Measurements from ENCODE around the gene KIF21B.
A peak's percentile ranks its signal among the peaks of the same experiment; 100 is the strongest.

KIF21B gene

GRCh38 chr1:200976634-200977033 is 46.9 kb downstream of the KIF21B start:
- no peak overlapping the region for H3K4me3 ChIP-seq (ENCODE audit: low read depth, low read length)
- TF ChIP-seq CTCF (IDR thresholded peaks at IDR 0.05; ENCODE audit: insufficient read depth, low read depth, low read length, missing control alignments), result no peak
- no peak for DNase-seq (ENCODE audit: low read depth)

GRCh38 chr1:200975458-200975857 is 48.1 kb downstream of the KIF21B start:
- no peak for TF ChIP-seq CTCF (IDR thresholded peaks at IDR 0.05; ENCODE audit: insufficient read depth, low read depth, low read length, missing control alignments)

GRCh38 chr1:200974711-200975110 is 48.8 kb downstream of the KIF21B start:
- TF ChIP-seq CTCF (IDR thresholded peaks at IDR 0.05; ENCODE audit: insufficient read depth, low read depth, low read length, missing control alignments), result no peak
- H3K4me3 ChIP-seq (ENCODE audit: low read depth, low read length), result no peak overlapping the region
- no peak for DNase-seq (ENCODE audit: low read depth)

More at GRCh38 chr1:200975458-200975857, 48.1 kb downstream of the KIF21B start:
- no peak for DNase-seq (ENCODE audit: low read depth)
- H3K4me3 ChIP-seq (ENCODE audit: low read depth, low read length), result no peak overlapping the region

GRCh38 chr1:200973937-200974657 is 49.4 kb downstream of the KIF21B start:
- no peak for DNase-seq (ENCODE audit: low read depth)
- H3K4me3 ChIP-seq (ENCODE audit: low read depth, low read length), result no peak overlapping the region
- TF ChIP-seq CTCF (IDR thresholded peaks at IDR 0.05; ENCODE audit: insufficient read depth, low read depth, low read length, missing control alignments), result no peak

GRCh38 chr1:200972985-200973742 is 50.4 kb downstream of the KIF21B start:
- no peak for TF ChIP-seq CTCF (IDR thresholded peaks at IDR 0.05; ENCODE audit: insufficient read depth, low read depth, low read length, missing control alignments)
- DNase-seq (ENCODE audit: low read depth), result no peak
- no peak overlapping the region for H3K4me3 ChIP-seq (ENCODE audit: low read depth, low read length)

- peak; percentile 70 for TF ChIP-seq CTCF (IDR thresholded peaks at IDR 0.05; ENCODE audit: insufficient read depth, low read depth, low read length, missing control alignments)
- DNase-seq (ENCODE audit: low read depth), result peak; percentile 54
- no peak overlapping the region for H3K4me3 ChIP-seq (ENCODE audit: low read depth, low read length)
Measured at GRCh38 chr1:200971955-200972711, 51.4 kb downstream of the KIF21B start.

Measured in GM12865 (cell line).